Sigmoid colon (tissue), 7 donors: ENCODE data around the gene TARDBP. TPM values are rescaled to one million over a fixed set of nuclear protein-coding genes. Genes with fewer than 3 reads are reported as not detected.

ENCODE experiments used
- DNase-seq: peaks from one replicate; pipeline ENCODE4 v3.0.0-alpha.2; 2019
- H3K27ac ChIP-seq, 4 donors: fragments of 200-600 bp; sonication (generic); one replicate each; pipeline ENCODE4 v1.5.1; 2016 to 2019; ENCODE audit warnings: mild to moderate bottlenecking in 1 of 4
- H3K27me3 ChIP-seq, 3 donors: fragments of 200-600 bp; sonication (generic); one replicate each; pipeline ENCODE4 v1.5.1; 2019; ENCODE audit warnings: mild to moderate bottlenecking in 1 of 3
- H3K36me3 ChIP-seq, 4 donors: fragments of 200-600 bp; sonication (generic); one replicate each; pipeline ENCODE4 v1.5.1; 2016 to 2019
- H3K4me1 ChIP-seq, 4 donors: fragments of 200-600 bp; sonication (generic); one replicate each; pipeline ENCODE4 v1.5.1; 2017 to 2019
- H3K4me3 ChIP-seq, 4 donors: fragments of 200-600 bp; sonication (generic); one replicate each; pipeline ENCODE4 v1.5.1; 2017 to 2019; ENCODE audit warnings: mild to moderate bottlenecking in 2 of 4, moderate library complexity in 1 of 4
- H3K9me3 ChIP-seq, 4 donors: fragments of 200-600 bp in 3 of 4; sonication (generic) in 3 of 4; one replicate each; pipeline versions ENCODE4 v1.5.1 to v1.6.1; 2013 to 2019
- CTCF ChIP-seq, 4 experiments: fragments of 450-650 bp in 3 of 4; fragments of 200-600 bp in 1 of 4; IDR thresholded peaks; one replicate each; pipeline ENCODE4 v1.5.1; 2016 to 2019; ENCODE audit warnings: antibody characterized with exemption in 4 of 4, mild to moderate bottlenecking in 3 of 4, moderate library complexity in 2 of 4
- EP300 ChIP-seq, 4 donors: sonication (generic); formaldehyde crosslinking; IDR thresholded peaks; one replicate each; pipeline ENCODE4 v1.6.1; 2017; ENCODE audit warnings: antibody characterized with exemption in 4 of 4
- POLR2A ChIP-seq, 2 donors: fragments of 450-650 bp; IDR thresholded peaks; one replicate each; pipeline ENCODE4 v1.6.1; 2016; ENCODE audit warnings: antibody characterized with exemption in 2 of 2, mild to moderate bottlenecking in 2 of 2, moderate library complexity in 2 of 2
- POLR2AphosphoS5 ChIP-seq, 4 donors: sonication (generic); formaldehyde crosslinking; IDR thresholded peaks; one replicate each; pipeline ENCODE4 v1.6.1; 2017; ENCODE audit warnings: antibody characterized with exemption in 4 of 4
- WGBS, 2 donors: extraction: QIAGEN DNeasy Blood & Tissue Kit; methylation state at CpG; one replicate each; pipeline ENCODE4 v1.1.7; 2013; 5-methylcytosine and 5-hydroxymethylcytosine counted together
- intact Hi-C: fragments of 100-400 bp; cut with DNase I; formaldehyde crosslinking; loops from one replicate; pipeline ENCODE4 v1.15.1; 2023
- polyA plus RNA-seq, 3 donors: library from polyadenylated mRNA; stranded (reverse); fragments of 200-250 nt; gene quantifications; one replicate each; pipeline ENCODE4 v1.2.3, GENCODE V29; 2013
- total RNA-seq, 4 donors: library from RNA; depleted of rRNA; stranded (reverse); fragments of >200 nt; gene quantifications; one replicate each; pipeline ENCODE4 v1.1.0, GENCODE V29; 2016
- donor health status: healthy with polysubstance abuse.
- donor health status: Bipolar disorder and iron deficiency.
- donor health status: healthy.

TARDBP gene
- total and polyA plus RNA-seq, 7 donors = 68.6 to 158 (median 123) TPM

- Histone ChIP-seq H3K36me3 (no peaks in the 10 kb centered on the region), H3K4me3 (no peak overlapping the region), H3K27ac (no peak overlapping the region), H3K27me3 (no peaks in the 10 kb centered on the region), H3K4me1 (no peaks in the 10 kb centered on the region), H3K9me3 (no peaks in the 10 kb centered on the region)
- DNase-seq = peak; percentile 40
- intact Hi-C loops = no loop called here
- 69 to 80% methylated on average over 16 of the region's 16 CpGs for WGBS, 2 donors
- TF ChIP-seq EP300 (IDR thresholded peaks at IDR 0.05) (no peak), POLR2AphosphoS5 (IDR thresholded peaks at IDR 0.05) (no peak), CTCF (IDR thresholded peaks at IDR 0.05) (no peak), POLR2A (IDR thresholded peaks at IDR 0.05) (no peak)
Measured at GRCh38 chr1:11044086-11044848, 31.8 kb downstream of the TARDBP start.

DNA sequence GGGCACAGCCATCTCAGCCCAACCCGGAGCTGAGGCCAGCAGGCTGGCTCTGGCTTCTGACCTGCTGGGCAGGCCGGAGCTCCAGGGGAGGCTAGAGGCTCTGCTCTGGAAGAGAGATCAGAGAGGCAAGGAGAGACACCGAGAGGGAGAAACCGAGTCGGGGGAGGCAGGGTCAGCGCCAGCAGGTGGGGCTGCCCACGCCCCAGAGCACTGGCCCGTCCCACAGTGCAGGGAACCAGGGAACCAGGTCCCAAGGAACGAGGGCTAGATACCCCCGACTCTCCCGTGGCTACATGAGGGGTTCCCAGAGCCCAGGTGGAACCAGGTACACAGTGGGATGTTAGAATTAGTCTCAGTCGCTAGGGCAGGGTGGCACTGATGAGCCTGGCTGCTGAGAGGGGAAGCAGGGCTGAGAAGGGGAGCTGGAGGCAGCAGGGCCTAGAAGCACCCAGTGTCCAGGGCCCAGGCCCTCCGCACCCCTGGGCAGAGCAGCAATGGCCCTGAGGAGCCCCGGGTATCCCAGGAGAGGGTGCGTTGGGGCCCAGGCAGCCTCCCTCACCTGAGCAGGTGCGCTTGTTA, 32.5 kb downstream of the TARDBP start:
- H3K4me3 ChIP-seq = no peak overlapping the region
- TF ChIP-seq EP300 (IDR thresholded peaks at IDR 0.05) = no peak
- TF ChIP-seq POLR2AphosphoS5 (IDR thresholded peaks at IDR 0.05) = no peak
- no peak for TF ChIP-seq POLR2A (IDR thresholded peaks at IDR 0.05)
- H3K27me3 ChIP-seq = no peaks in the 10 kb centered on the region
- H3K4me1 ChIP-seq = no peaks in the 10 kb centered on the region
- DNase-seq = peak; percentile 38
- intact Hi-C loops = no loop called here
- 82 to 83% methylated on average over 16 of the region's 16 CpGs for WGBS, 2 donors
- H3K9me3 ChIP-seq = no peaks in the 10 kb centered on the region
- H3K27ac ChIP-seq = no peak overlapping the region
- no peaks in the 10 kb centered on the region for H3K36me3 ChIP-seq

DNA sequence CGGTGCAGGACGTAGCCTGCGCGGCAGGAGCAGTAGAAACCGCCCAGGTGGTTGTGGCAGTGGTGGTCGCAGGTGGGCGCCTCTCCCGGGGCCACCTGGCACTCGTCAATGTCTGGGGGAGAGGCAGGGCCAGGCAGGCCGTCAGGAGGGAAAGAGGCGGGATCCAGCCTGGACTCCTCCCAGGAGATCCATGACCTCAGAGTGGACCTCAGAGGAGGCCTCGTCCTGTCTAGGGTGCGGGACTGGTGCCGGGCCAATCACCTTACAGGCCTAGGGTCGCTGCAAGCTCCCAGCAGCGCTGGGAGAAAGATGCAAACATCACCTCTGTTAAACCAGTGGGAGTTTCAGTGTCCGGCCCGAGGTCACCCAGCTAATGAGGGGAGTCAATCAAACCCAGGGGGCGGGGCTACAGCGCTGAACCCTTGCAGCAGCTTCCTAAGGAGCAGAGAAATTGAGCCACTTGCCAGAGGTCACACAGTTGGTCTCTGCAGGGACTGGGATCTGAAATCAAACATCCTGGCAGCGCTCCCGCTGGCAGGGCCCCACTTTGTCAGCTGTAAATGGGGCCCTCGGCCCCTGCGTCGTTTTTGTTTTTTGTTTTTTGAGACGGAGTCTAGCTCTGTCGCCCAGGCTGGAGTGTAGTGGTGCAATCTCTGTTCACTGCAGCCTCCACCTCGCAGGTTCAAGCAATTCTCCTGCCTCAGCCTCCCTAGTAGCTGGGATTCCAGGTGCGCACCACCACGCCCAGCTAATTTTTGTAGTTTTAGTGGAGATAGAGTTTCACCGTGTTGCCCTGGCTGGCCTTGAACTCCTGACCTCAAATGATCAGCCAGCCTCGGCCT, 33.2 kb downstream of the TARDBP start:
- Histone ChIP-seq H3K27me3 (no peaks in the 10 kb centered on the region), H3K9me3 (no peaks in the 10 kb centered on the region), H3K4me3 (no peak overlapping the region), H3K27ac (no peak overlapping the region), H3K4me1 (no peaks in the 10 kb centered on the region), H3K36me3 (no peaks in the 10 kb centered on the region)
- 67 to 70% methylated on average over 32 of the region's 32 CpGs for WGBS, 2 donors
- TF ChIP-seq EP300 (IDR thresholded peaks at IDR 0.05) (no peak), CTCF (IDR thresholded peaks at IDR 0.05) (no peak), POLR2A (IDR thresholded peaks at IDR 0.05) (no peak), POLR2AphosphoS5 (IDR thresholded peaks at IDR 0.05) (no peak)
- intact Hi-C loops = no loop called here
- DNase-seq = peak; percentile 54

DNA sequence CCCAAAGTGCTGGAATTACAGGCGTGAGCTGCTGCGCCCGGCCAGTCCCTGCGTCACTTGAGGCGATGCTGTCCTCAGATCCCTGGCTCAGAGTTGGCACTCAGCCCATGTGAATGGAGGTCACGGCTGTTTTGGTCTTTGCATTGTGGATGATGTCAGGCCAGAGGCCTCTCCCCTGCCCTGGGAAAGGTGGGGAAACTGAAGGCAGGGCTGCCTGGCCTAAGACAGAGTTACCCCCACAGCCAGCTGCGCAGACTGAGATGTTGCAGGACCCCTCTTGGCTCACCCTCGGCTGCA, 33.8 kb downstream of the TARDBP start:
- Histone ChIP-seq H3K9me3 (no peaks in the 10 kb centered on the region), H3K27me3 (no peaks in the 10 kb centered on the region), H3K4me1 (no peaks in the 10 kb centered on the region), H3K36me3 (no peaks in the 10 kb centered on the region), H3K27ac (no peak overlapping the region), H3K4me3 (no peak overlapping the region)
- peak; percentile 40 for DNase-seq
- intact Hi-C loops = no loop called here
- WGBS, 2 donors = 39 to 80% methylated on average over 8 of the region's 8 CpGs
- TF ChIP-seq POLR2AphosphoS5 (IDR thresholded peaks at IDR 0.05) = no peak
- TF ChIP-seq POLR2A (IDR thresholded peaks at IDR 0.05) = no peak
- TF ChIP-seq CTCF (IDR thresholded peaks at IDR 0.05) = no peak
- TF ChIP-seq EP300 (IDR thresholded peaks at IDR 0.05) = no peak
